SIG-M5 (cell line): Measurements from ENCODE around the gene GLT8D1.
"Not testable (repeated sequence)": the region's sequence is repeated elsewhere in the genome, so short reads cannot be mapped to it uniquely, and the experiment has no call there.

ENCODE experiments used
- DNase-seq: peaks from one replicate; lab custom pipeline; 2025; lab: John Stamatoyannopoulos, UW

Gene GLT8D1

GRCh38 chr3:52705688-52706686 is at the start of gene GLT8D1, which contains the start of gene SPCS1:
TSS of gene GLT8D1 (minus strand) at chr3:52705791. CDS start at chr3:52700460, 5,331 bp downstream.
TSS of gene SPCS1 (plus strand) at chr3:52706106. CDS start at chr3:52706247, 141 bp downstream.
- DNase-seq = no peak

DNA sequence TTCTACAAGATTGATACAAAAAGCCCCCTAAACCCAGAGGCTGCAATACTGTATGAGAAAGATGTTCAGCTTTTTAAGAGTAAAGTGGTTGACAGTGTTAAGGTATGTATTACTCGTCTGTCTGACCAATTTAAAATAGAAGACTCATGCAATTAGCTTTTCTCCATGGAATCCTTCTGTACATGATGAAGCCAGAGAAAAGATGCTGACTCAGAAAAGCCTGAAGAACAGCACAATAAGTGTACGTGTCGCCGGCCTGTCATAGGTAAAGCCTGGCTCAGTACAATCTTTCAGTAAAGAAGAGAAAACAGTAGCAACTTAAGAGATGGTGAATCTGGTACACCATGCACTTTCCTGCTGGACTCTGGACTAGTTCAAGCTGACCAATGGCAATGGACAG is 48.8 kb upstream of the GLT8D1 start:
- no peak for DNase-seq

DNA sequence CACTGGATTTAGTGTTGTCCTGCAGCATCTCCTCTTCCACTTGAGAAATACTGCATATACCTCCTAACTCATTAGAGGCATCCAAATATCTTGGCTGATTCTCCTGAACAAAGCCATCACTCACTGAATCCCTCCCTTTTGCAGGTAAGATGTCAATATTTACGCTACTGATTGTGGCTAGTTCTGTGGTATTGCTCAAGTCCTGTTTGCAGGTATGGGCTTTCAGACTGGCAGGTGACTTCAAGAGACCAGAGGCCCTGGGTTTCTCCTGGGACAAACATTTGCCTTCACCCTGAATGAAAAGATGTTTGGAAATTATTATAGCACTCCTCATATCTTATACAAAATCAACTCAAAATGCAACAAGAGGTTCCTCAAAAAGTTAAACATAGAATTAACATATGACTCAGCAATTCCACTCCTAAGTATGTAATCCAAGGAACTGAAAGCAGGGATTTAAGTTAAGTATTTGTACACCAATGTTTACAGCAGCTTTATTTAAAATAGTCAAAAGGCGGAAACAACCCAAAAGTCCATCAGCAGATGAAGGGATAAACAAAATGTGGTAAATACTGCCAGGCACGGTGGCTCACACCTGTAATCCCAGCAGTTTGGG is 46.6 kb upstream of the GLT8D1 start:
- no peak for DNase-seq

GRCh38 chr3:52743721-52744120 is 38.1 kb upstream of the GLT8D1 start:
- no peak for DNase-seq

DNA sequence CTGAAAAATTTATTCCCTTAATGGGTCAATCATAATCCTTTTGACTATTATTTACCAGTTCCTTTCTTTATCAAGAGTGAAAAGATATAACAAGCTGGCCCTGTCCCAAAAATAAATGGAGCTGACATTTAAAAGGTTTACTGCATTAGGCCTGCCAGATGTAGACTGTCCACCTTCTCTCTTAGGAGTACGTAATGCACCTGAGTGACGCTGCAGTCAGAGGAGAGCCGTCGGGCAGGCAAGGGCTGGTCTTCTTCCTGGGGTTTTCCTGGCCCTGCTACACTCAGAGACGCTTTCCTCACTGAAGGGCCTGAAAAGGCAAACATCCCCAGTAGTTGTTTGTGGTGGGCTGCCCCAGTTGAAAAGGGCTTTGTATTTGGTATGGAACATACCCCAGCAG is 37.6 kb upstream of the GLT8D1 start:
- no peak for DNase-seq

- DNase-seq = no peak
Observed at GRCh38 chr3:52742418-52743041, 36.9 kb upstream of the GLT8D1 start.

GRCh38 chr3:52739730-52740129 is 34.1 kb upstream of the GLT8D1 start:
- no peak for DNase-seq

DNA sequence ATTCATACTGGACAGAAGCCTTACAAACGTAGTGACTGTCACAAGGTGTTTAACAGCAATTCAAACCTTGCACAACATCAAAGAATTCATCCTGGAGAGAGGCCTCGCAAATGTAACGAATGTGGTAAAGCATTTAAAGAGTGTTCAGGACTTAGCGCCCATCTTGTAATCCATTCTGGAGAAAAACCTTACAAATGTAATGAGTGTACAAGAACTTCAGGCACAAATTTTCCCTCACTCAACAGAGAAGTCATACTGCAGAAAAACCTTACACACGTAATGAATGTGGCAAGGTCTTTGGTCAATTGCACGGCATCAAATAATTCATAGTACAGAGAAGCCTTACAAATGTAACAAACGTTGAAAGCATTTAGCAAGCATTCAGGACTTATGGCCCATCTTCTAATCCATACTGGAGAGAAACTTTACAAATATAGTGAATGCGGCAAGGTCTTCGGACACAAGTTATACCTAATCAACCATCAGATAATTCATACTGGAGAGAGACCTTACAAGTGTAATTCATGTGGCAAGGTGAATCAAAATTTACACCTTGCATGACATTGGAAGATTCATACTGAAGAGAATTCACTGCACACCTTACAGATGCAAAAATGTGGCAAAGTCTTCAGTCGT is 27.8 kb upstream of the GLT8D1 start:
- no peak for DNase-seq

GRCh38 chr3:52731590-52731989 is 26.0 kb upstream of the GLT8D1 start:
- no peak for DNase-seq

GRCh38 chr3:52730681-52731080 is 25.1 kb upstream of the GLT8D1 start:
- no peak for DNase-seq

GRCh38 chr3:52728753-52729152 is 23.2 kb upstream of the GLT8D1 start:
- DNase-seq = not testable (repeated sequence)

DNA sequence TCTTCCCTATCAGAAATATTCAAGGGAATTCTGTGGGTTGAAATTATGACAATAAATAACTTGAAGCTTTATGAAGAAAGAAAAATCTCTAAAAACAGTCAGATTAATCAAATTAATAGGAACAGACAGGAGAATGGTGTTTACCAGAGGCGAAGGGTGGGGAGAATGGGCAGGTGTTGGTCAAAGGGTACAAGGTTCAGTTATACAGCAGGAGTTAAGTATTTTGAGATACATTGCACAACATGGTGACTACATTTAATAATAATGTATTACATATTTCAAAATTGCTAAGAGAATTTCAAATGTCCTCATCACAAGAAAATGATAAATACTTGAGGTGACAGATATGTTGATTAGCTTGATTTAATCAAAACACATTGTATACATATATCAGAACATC is 18.9 kb upstream of the GLT8D1 start:
- no peak for DNase-seq

GRCh38 chr3:52723935-52724334 is 18.3 kb upstream of the GLT8D1 start:
- DNase-seq = no peak

- DNase-seq = no peak
Observed at GRCh38 chr3:52722491-52722890, 16.9 kb upstream of the GLT8D1 start.

- DNase-seq = no peak
Observed at GRCh38 chr3:52721730-52722008, 16.1 kb upstream of the GLT8D1 start.

DNA sequence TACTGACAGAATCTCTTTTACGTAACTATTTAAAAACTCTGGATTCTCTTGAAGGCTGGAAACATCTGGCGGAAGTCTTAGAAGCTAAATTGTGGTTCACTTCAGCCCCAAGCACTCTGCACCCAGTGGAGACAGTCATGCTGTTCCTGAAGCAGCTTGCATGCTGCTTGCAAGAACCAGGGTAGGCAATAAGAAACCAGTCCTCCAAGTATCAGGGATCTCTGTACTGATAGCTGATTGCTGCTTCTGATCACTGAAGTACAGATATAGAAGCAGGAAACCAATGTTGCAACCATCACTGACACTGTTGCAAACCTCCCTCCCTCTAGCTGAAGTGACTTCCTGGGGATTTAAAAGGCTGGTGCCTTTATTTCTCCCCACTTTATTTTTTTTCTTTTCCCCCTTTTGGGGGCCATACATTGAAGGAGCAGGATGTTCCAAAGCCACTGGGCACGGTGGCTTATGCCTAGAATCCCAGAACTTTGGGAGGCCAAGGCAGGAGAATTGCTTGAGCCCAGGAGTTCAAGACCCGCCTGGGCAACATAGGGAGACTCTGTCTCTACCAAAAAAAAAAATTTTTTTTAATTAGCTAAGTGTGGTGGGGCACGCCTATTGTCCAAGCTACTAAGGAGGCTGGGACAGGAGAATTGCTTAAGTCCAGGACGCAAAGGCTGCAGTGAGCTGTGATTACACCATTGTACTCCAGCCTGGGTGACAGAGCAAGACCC is 15.6 kb upstream of the GLT8D1 start:
- DNase-seq = peak; percentile 97

DNA sequence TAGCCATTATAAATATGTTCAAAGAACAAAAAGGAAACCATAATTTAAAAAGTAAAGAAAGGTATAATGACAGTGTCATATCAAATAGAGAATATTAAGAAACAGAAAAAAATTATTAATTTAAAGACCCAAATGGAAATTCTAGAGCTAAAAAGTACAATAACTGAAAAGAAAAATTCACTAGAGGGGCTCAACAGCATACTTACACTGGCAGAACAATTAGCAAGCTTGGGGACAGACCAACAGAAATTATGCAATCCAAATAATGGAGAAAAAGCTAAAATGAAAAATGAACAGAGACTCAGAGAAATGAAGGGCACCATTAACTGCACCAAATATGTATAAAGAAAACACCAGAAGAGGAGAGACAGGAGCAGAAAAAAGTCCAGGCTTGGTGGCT is 14.0 kb upstream of the GLT8D1 start:
- DNase-seq = no peak

DNA sequence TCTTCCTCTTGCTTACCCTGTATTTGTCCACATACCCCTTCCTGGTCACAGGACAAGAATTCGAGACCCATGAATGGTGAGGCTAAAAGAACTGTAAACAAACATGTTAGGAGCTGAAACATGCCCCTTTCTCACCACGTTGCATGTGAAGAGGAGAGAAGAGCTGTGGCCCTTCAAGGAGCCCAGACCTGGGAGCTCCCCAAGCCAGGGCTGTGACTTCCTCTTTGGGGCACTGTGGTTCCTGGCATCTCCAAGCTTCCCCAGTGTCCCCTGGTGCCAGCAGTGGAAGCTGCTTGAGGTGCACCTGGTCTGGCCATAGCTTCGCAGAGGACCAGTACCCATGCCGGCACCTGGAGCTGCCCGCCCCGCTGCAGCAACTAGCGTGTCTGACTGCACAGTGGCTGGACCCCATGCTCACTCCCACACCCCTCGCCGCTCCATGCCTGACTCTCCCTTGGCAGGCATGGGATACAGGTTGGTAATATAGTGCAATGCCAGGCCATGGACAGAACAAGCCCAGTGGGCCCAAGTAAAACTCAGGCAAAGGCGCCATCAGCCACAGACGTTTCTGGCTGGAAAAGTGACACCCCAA is 10.2 kb upstream of the GLT8D1 start:
- no peak for DNase-seq

DNA sequence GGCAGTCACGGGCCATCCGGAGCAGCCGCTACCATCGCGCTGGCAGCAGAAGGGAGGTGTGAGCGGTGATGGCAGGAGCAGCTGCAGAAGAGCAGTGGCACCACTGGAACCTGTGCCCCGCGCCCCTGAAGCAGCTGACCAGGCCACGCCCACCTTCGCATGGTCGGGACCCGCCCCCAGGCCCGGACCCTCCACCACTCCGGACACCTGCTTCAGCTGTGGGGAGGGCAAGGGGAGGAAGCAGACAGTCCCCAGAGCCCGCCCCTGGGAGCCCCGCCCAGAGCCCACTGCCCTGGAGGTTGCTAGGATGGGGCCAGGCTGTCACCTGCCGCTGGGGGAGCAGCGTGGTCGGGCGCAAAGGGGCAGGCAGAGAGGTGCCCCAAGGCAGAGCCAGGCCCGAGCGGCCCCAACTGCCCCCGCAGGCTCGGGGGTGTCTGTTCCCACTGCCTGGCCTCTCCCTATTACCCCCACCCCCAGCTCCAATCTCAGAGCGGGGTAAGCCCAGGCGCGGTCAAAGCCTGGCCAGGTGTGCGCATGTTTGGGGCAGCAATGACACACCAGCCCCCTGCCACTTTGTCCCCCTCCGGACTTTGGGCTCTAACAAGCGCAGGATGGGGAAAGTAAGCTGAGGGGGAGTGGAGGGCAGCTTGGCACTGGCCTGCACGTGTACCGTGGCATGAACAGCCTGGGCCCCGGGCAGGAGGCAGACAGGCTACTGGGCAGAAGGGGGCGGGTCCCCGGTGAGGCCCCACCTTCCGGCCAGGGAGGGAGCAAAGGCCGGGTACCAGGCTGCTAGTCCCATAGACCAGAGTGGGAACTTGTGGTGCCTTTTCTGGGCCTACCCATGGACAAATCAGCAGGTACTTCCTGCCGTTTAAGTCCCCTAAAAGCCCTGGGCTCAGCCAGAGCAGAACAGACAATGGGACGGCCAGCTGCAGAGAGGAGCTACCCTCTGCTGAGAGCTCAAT is 9.0 kb upstream of the GLT8D1 start:
- no peak for DNase-seq
